Ammon's horn (tissue), 1 donor: ENCODE results near the gene CUX1.

Experiments used
- DNase-seq: peaks from one replicate; pipeline ENCODE4 v3.0.0-alpha.2; 2016; ENCODE audit warnings: low spot score

The CUX1 gene

GRCh38 chr7:102189756-102190155 lies 372.3 kb downstream of the CUX1 start:
- no peak for DNase-seq

GRCh38 chr7:102190776-102191350 lies 373.4 kb downstream of the CUX1 start:
- DNase-seq, result no peak

GRCh38 chr7:102191556-102192379 lies 374.3 kb downstream of the CUX1 start:
- no peak for DNase-seq

GRCh38 chr7:102192790-102193189 lies 375.4 kb downstream of the CUX1 start:
- DNase-seq, result no peak

- no peak for DNase-seq
Observed at GRCh38 chr7:102193806-102194205, 376.4 kb downstream of the CUX1 start.

- no peak for DNase-seq
Observed at GRCh38 chr7:102195361-102195760, 377.9 kb downstream of the CUX1 start.

GRCh38 chr7:102196028-102196427 lies 378.6 kb downstream of the CUX1 start:
- no peak for DNase-seq

GRCh38 chr7:102197161-102197560 lies 379.7 kb downstream of the CUX1 start:
- no peak for DNase-seq

- no peak for DNase-seq
Observed at GRCh38 chr7:102197599-102197998, 380.2 kb downstream of the CUX1 start.

- no peak for DNase-seq
Observed at GRCh38 chr7:102198417-102198956, 381.1 kb downstream of the CUX1 start.

GRCh38 chr7:102201576-102201975 lies 384.1 kb downstream of the CUX1 start:
- no peak for DNase-seq

- no peak for DNase-seq
Observed at GRCh38 chr7:102202556-102202955, 385.1 kb downstream of the CUX1 start.

- DNase-seq, result no peak
Observed at GRCh38 chr7:102203218-102203617, 385.8 kb downstream of the CUX1 start.

GRCh38 chr7:102204212-102204611 lies 386.8 kb downstream of the CUX1 start:
- DNase-seq, result no peak

GRCh38 chr7:102205915-102206314 lies 388.5 kb downstream of the CUX1 start:
- DNase-seq, result peak; percentile 45

GRCh38 chr7:102208826-102209225 lies 391.4 kb downstream of the CUX1 start:
- DNase-seq, result no peak

- DNase-seq, result no peak
Observed at GRCh38 chr7:102210787-102211186, 393.4 kb downstream of the CUX1 start.

- DNase-seq, result no peak
Observed at GRCh38 chr7:102211590-102212550, 394.4 kb downstream of the CUX1 start.

- no peak for DNase-seq
Observed at GRCh38 chr7:102214477-102215072, 397.1 kb downstream of the CUX1 start.

GRCh38 chr7:102215256-102215655 lies 397.8 kb downstream of the CUX1 start:
- DNase-seq, result no peak

- DNase-seq, result no peak
Observed at GRCh38 chr7:102215711-102216110, 398.3 kb downstream of the CUX1 start.
